ENCODE data around the gene CYB561A3. TPM values are rescaled to one million over a fixed set of nuclear protein-coding genes. Genes with fewer than 3 reads are reported as not detected.

CYB561A3 gene
- total RNA-seq, 1 experiment from 2014 or later = 54.7 TPM

DNA sequence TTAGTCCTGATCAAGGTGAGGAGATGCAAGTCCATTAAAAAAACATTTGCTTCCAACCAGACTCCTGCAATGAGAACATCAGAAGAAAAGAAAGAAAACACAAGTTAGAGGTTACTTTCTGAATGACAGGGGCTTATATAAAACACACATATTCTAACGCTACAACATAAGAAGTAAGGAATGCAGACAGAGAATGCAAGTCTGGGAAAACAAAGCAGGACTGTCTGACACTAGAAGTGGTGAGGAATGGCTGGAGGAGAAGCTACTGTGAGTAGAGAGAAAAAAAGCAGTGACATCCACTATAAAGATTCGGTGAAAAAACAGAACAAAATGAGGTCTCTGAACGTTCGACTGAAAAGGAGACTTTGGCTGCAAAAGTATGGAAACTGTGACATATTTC, 43.0 kb upstream of the CYB561A3 start:
- POLR2A ChIA-PET (ENCODE audit: low non-redundant PET) = no interaction called here
- TF ChIP-seq, protein P1, sequence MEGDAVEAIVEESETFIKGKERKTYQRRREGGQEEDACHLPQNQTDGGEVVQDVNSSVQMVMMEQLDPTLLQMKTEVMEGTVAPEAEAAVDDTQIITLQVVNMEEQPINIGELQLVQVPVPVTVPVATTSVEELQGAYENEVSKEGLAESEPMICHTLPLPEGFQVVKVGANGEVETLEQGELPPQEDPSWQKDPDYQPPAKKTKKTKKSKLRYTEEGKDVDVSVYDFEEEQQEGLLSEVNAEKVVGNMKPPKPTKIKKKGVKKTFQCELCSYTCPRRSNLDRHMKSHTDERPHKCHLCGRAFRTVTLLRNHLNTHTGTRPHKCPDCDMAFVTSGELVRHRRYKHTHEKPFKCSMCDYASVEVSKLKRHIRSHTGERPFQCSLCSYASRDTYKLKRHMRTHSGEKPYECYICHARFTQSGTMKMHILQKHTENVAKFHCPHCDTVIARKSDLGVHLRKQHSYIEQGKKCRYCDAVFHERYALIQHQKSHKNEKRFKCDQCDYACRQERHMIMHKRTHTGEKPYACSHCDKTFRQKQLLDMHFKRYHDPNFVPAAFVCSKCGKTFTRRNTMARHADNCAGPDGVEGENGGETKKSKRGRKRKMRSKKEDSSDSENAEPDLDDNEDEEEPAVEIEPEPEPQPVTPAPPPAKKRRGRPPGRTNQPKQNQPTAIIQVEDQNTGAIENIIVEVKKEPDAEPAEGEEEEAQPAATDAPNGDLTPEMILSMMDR (conservative IDR thresholded peaks at IDR 0.05; ENCODE audit: low read depth, low read length) = no peak
- no peak for TF ChIP-seq EZH2 (IDR thresholded peaks at IDR 0.05; ENCODE audit: borderline replicate concordance, low read depth, low read length, poor library complexity, severe bottlenecking)
- Histone ChIP-seq H3K27ac (ENCODE audit: low read depth, low read length, poor library complexity, severe bottlenecking) (no peak overlapping the region), H3K27me3 (replicated peaks; ENCODE audit: insufficient read depth, low read depth, low read length, poor library complexity) (no peaks in the 10 kb centered on the region), H3K9me3 (ENCODE audit: low read depth, low read length, poor library complexity, severe bottlenecking) (no peaks in the 10 kb centered on the region), H3K4me1 (ENCODE audit: insufficient read depth, low read length, poor library complexity, severe bottlenecking) (no peaks in the 10 kb centered on the region), H3K4me3 (ENCODE audit: low read depth, low read length, poor library complexity, severe bottlenecking) (no peak overlapping the region), H3K36me3 (ENCODE audit: insufficient read depth, low read length, poor library complexity, severe bottlenecking) (peaks cover 85% of the 10 kb centered on the region)
- CTCF ChIA-PET = no interaction called here
- no peak for DNase-seq (ENCODE audit: low spot score)
- BruUV-seq (replicated peaks) = no TSS peak
- intact Hi-C loops (cut with micrococcal nuclease; ENCODE audit: unreplicated experiment) = no loop called here

DNA sequence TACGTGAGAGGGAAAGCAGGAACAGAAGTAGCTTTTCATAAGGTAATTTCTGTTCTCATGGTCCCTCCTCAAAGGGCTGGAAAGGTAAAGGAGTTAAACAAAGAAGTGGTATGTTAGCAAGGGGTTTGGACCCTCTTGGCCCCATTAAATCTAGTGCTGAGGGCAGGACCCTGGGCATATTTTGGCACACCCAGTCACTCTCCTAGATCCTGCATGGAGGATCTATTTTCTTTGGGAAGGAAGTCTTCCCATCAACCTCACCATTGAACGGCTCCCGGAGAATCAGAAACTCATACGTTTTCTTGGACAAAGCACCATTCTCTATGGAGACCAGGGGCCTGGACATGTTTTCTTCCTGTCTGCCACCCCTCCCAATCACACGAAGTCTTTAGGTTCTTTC, 42.4 kb upstream of the CYB561A3 start:
- TSS peak; percentile 44 for BruUV-seq (replicated peaks)
- intact Hi-C loops (cut with micrococcal nuclease; ENCODE audit: unreplicated experiment) = no loop called here
- POLR2A ChIA-PET (ENCODE audit: low non-redundant PET) = interaction anchor here (0.6 kb wide), 1 partner anchor 367 kb away, joined by 3 read pairs; no protein-coding TSS in a partner anchor
- Histone ChIP-seq H3K4me3 (ENCODE audit: low read depth, low read length, poor library complexity, severe bottlenecking) (no peak overlapping the region), H3K36me3 (ENCODE audit: insufficient read depth, low read length, poor library complexity, severe bottlenecking) (peaks cover 80% of the 10 kb centered on the region), H3K27ac (ENCODE audit: low read depth, low read length, poor library complexity, severe bottlenecking) (no peak overlapping the region), H3K9me3 (ENCODE audit: low read depth, low read length, poor library complexity, severe bottlenecking) (no peaks in the 10 kb centered on the region), H3K27me3 (replicated peaks; ENCODE audit: insufficient read depth, low read depth, low read length, poor library complexity) (no peaks in the 10 kb centered on the region), H3K4me1 (ENCODE audit: insufficient read depth, low read length, poor library complexity, severe bottlenecking) (no peaks in the 10 kb centered on the region)
- CTCF ChIA-PET = no interaction called here
- TF ChIP-seq EZH2 (IDR thresholded peaks at IDR 0.05; ENCODE audit: borderline replicate concordance, low read depth, low read length, poor library complexity, severe bottlenecking) = no peak
- TF ChIP-seq, protein P1 (conservative IDR thresholded peaks at IDR 0.05; ENCODE audit: low read depth, low read length) = no peak
- no peak for DNase-seq (ENCODE audit: low spot score)

DNA sequence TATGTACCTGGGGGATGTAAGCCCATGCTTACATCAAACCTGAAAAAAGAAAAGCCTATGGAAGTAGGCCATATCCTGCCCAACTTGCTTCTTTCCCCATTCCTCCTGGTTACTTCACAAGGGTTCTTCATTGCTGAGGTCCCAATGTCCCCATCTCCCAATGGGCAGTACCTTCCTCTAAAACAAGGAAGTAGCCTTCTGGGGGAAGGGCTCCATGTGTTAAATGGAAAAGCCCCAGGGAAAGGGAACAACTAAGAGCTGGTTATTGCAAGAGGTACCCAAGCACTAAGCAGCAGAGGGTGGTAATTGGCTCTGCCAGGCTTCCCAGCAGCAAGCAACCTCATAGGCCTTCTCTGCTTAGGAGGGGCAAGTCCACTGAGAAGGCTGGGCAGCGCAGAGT, 42.0 kb upstream of the CYB561A3 start:
- Histone ChIP-seq H3K36me3 (ENCODE audit: insufficient read depth, low read length, poor library complexity, severe bottlenecking) (peaks cover 77% of the 10 kb centered on the region), H3K4me1 (ENCODE audit: insufficient read depth, low read length, poor library complexity, severe bottlenecking) (no peaks in the 10 kb centered on the region), H3K27me3 (replicated peaks; ENCODE audit: insufficient read depth, low read depth, low read length, poor library complexity) (no peaks in the 10 kb centered on the region), H3K27ac (ENCODE audit: low read depth, low read length, poor library complexity, severe bottlenecking) (no peak overlapping the region), H3K4me3 (ENCODE audit: low read depth, low read length, poor library complexity, severe bottlenecking) (no peak overlapping the region), H3K9me3 (ENCODE audit: low read depth, low read length, poor library complexity, severe bottlenecking) (no peaks in the 10 kb centered on the region)
- no TSS peak for BruUV-seq (replicated peaks)
- POLR2A ChIA-PET (ENCODE audit: low non-redundant PET) = interaction anchor here (0.6 kb wide), 1 partner anchor 367 kb away, joined by 3 read pairs; no protein-coding TSS in a partner anchor
- no peak for DNase-seq (ENCODE audit: low spot score)
- TF ChIP-seq, protein P1 (conservative IDR thresholded peaks at IDR 0.05; ENCODE audit: low read depth, low read length) = no peak
- no peak for TF ChIP-seq EZH2 (IDR thresholded peaks at IDR 0.05; ENCODE audit: borderline replicate concordance, low read depth, low read length, poor library complexity, severe bottlenecking)
- CTCF ChIA-PET = no interaction called here
- intact Hi-C loops (cut with micrococcal nuclease; ENCODE audit: unreplicated experiment) = no loop called here

Measured in A673 (cell line).